Tibial artery (tissue), 4 donors: Measurements from ENCODE around the gene DNAJA4.

ENCODE experiments used
- DNase-seq, 2 donors: peaks; one replicate each; pipeline ENCODE4 v3.0.0-alpha.2; 2019
- H3K27ac ChIP-seq, 2 donors: fragments of 200-600 bp; sonication (generic) in 1 of 2; 1 replicate in 1 of 2; 2 replicates in 1 of 2; pipeline ENCODE4 v1.5.1; 2018 to 2019; ENCODE audit warnings: mild to moderate bottlenecking in 1 of 2
- H3K27me3 ChIP-seq, 2 donors: fragments of 200-600 bp; sonication (generic) in 1 of 2; one replicate each; pipeline versions ENCODE4 v1.5.1 to v1.6.0; 2016 to 2019
- H3K36me3 ChIP-seq, 3 donors: fragments of 200-600 bp; sonication (generic) in 2 of 3; one replicate each; pipeline ENCODE4 v1.5.1; 2016 to 2019; ENCODE audit warnings: mild to moderate bottlenecking in 2 of 3
- H3K4me1 ChIP-seq, 4 donors: fragments of 200-600 bp; sonication (generic) in 2 of 4; 1 replicate in 3 of 4; 2 replicates in 1 of 4; pipeline ENCODE4 v1.5.1; 2016 to 2019
- H3K4me3 ChIP-seq, 2 donors: fragments of 200-600 bp; sonication (generic) in 1 of 2; 1 replicate in 1 of 2; 2 replicates in 1 of 2; pipeline ENCODE4 v1.5.1; 2018 to 2019; ENCODE audit warnings: mild to moderate bottlenecking in 2 of 2
- H3K9me3 ChIP-seq, 3 donors: fragments of 200-600 bp; sonication (generic) in 1 of 3; one replicate each; pipeline ENCODE4 v1.5.1; 2016 to 2019
- intact Hi-C: fragments of 100-400 bp; cut with DNase I; formaldehyde crosslinking; loops from one replicate; pipeline ENCODE4 v1.15.0; 2023; ENCODE audit warnings: low total_unique reads
- TF ChIP-seq, protein P1 (sequence below), 2 experiments: fragments of 200-600 bp in 1 of 2; fragments of 450-650 bp in 1 of 2; IDR thresholded peaks; one replicate each; pipeline ENCODE4 v1.5.1; 2017 to 2019; ENCODE audit warnings: antibody characterized with exemption in 2 of 2, mild to moderate bottlenecking in 1 of 2, moderate library complexity in 1 of 2

Gene DNAJA4

DNA sequence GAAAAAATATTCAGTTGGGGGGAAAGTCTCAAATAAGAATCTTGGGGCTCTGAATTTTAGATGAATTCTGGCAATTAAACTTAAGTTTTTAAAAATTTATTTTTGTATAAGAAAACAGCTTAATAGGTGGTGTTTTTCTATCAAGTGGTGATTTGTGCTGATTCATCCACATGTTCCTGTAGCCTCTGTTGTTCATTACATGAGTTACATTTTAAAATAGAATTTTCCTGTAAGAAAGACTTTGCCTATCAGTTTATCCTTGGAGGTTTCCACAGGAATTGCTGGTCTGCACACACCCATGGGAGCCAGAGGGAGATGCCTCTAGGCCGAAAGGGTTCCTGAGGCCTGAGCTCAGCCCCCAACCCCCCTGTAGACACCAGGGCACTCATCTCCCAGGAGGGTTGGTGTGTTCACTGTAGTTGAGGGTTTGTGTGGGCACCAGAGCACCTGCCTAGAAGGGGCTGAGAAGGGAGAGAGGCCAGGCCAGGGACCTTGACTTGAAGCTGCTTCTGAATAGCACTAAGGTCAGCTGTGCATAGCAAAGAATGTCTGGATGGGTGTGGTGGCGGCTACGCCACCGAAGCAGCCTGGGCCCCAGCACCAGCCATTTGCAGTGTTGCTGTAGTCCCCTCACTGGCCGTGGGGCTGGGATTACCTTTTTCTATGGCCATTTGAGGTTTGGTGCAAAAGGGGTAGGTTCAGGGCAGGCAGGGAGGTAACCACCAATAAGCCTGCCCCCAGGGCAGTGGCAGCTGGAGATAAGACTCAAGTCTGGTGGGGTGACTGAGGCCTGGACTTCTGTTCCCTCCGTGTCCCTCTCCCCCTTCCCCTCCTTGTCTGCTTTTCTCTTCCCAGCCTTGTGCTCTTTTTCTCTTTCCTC is 11.9 kb downstream of the DNAJA4 start:
- Histone ChIP-seq H3K9me3 (no peaks in the 10 kb centered on the region), H3K4me1 (no peaks in the 10 kb centered on the region), H3K36me3 (peaks cover 5 to 73% (median 44%) of the 10 kb centered on the region in 3 donors), H3K27me3 (no peaks in the 10 kb centered on the region), H3K27ac (no peak overlapping the region), H3K4me3 (no peak overlapping the region)
- intact Hi-C loops: no loop called here
- TF ChIP-seq, protein P1, sequence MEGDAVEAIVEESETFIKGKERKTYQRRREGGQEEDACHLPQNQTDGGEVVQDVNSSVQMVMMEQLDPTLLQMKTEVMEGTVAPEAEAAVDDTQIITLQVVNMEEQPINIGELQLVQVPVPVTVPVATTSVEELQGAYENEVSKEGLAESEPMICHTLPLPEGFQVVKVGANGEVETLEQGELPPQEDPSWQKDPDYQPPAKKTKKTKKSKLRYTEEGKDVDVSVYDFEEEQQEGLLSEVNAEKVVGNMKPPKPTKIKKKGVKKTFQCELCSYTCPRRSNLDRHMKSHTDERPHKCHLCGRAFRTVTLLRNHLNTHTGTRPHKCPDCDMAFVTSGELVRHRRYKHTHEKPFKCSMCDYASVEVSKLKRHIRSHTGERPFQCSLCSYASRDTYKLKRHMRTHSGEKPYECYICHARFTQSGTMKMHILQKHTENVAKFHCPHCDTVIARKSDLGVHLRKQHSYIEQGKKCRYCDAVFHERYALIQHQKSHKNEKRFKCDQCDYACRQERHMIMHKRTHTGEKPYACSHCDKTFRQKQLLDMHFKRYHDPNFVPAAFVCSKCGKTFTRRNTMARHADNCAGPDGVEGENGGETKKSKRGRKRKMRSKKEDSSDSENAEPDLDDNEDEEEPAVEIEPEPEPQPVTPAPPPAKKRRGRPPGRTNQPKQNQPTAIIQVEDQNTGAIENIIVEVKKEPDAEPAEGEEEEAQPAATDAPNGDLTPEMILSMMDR (IDR thresholded peaks at IDR 0.05): no peak
- no peak for DNase-seq

DNA sequence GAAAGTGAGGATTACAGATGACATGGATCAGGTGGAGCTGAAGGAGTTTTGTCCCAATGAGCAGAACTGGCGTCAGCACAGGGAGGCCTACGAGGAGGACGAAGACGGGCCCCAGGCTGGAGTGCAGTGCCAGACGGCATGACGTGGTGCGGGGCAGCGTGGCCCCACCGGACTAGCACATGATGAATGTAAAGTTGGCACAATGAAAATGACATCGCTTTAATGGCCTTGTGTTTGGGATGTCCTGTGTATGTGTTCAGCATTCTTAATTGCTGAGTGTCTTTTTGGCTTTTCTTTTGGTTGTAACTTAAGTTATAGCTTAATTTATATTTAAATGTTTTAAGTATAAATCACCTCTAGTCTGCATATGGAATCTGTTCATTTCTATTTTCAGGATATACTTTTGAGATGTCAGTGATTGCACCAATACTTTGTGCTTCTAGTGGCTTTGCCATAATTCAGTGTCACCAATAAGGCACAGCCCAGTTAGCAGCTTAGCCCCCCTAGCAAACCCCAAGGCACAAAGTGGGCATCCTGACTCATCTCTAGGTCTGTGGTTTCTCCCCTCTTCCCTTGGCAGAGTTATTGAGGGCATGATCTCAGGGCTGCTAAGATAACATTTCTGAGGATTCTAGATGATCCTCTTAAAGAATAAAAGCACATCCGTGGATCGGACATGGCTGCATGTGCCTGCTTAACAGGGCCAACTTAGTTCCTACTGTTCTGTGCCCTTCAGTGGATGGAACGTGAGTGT is 16.1 kb downstream of the DNAJA4 start:
- Histone ChIP-seq H3K27ac (no peak overlapping the region), H3K9me3 (no peaks in the 10 kb centered on the region), H3K36me3 (peaks cover 26 to 91% (median 67%) of the 10 kb centered on the region in 3 donors), H3K4me1 (no peaks in the 10 kb centered on the region), H3K27me3 (no peaks in the 10 kb centered on the region), H3K4me3 (no peak overlapping the region)
- no peak for DNase-seq
- intact Hi-C loops: no loop called here
- TF ChIP-seq, protein P1 (IDR thresholded peaks at IDR 0.05): no peak

- intact Hi-C loops: no loop called here
- H3K4me3 ChIP-seq: no peak overlapping the region
- peaks cover 28 to 96% (median 76%) of the 10 kb centered on the region in 3 donors for H3K36me3 ChIP-seq
- no peak overlapping the region for H3K27ac ChIP-seq
- no peaks in the 10 kb centered on the region for H3K27me3 ChIP-seq
- no peak for DNase-seq
- H3K9me3 ChIP-seq: no peaks in the 10 kb centered on the region
- H3K4me1 ChIP-seq: no peaks in the 10 kb centered on the region
- TF ChIP-seq, protein P1 (IDR thresholded peaks at IDR 0.05): no peak
These were observed 18.0 kb downstream of the DNAJA4 start for GRCh38 chr15:78282324-78282723.

- H3K36me3 ChIP-seq: peaks cover 47 to 99% (median 86%) of the 10 kb centered on the region in 3 donors
- intact Hi-C loops: no loop called here
- H3K4me1 ChIP-seq: no peaks in the 10 kb centered on the region
- no peak overlapping the region for H3K27ac ChIP-seq
- no peak overlapping the region for H3K4me3 ChIP-seq
- no peaks in the 10 kb centered on the region for H3K9me3 ChIP-seq
- no peak for DNase-seq
- H3K27me3 ChIP-seq: no peaks in the 10 kb centered on the region
- TF ChIP-seq, protein P1 (IDR thresholded peaks at IDR 0.05): no peak
These were observed 20.4 kb downstream of the DNAJA4 start for GRCh38 chr15:78284758-78285157.

DNA sequence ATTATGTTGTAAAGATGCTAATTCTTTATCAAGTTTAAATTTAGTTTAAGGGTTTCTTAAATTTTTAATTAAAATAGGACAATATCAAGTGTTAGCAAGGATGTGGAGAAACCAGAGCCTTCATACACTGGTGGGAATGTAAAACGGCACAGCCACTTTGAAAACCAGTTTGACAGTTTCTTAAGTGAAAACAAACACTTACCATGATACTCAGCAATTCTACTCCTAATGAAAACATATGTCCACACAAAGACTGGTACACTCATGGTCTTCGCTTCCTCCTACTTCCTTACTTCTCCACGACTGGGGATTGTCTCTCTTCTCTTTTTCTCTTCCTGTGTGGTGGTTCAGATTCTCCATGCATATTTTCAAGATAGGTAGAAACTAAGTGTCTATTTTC is 25.9 kb downstream of the DNAJA4 start:
- intact Hi-C loops: no loop called here
- peaks cover 46 to 95% (median 76%) of the 10 kb centered on the region in 3 donors for H3K36me3 ChIP-seq
- no peak overlapping the region for H3K27ac ChIP-seq

More for the DNA sequence above, 25.9 kb downstream of the DNAJA4 start:
- DNase-seq: no peak
- Histone ChIP-seq H3K4me3 (no peak overlapping the region), H3K9me3 (no peaks in the 10 kb centered on the region), H3K4me1 (no peaks in the 10 kb centered on the region), H3K27me3 (no peaks in the 10 kb centered on the region)
- TF ChIP-seq, protein P1 (IDR thresholded peaks at IDR 0.05): no peak
